Neural crest cell (in vitro differentiated cells): ENCODE measurements around the gene ARL4D. TPM values are rescaled to one million over a fixed set of nuclear protein-coding genes. Genes with fewer than 3 reads are reported as not detected.

Experiments used
- DNase-seq: peaks from one replicate; pipeline ENCODE4 v3.0.0; 2021; ENCODE audit warnings: low read depth, mixed read lengths, low spot score
- H3K27ac Mint-ChIP-seq: one replicate; pipeline ENCODE4 v1.8.0; 2021; ENCODE audit warnings: mild to moderate bottlenecking, mixed read lengths; ENCODE audit not compliant: unreplicated experiment
- H3K27me3 Mint-ChIP-seq: 2 replicates; pipeline ENCODE4 v1.8.0; 2021; ENCODE audit warnings: low read depth, mild to moderate bottlenecking, mixed read lengths
- H3K36me3 Mint-ChIP-seq: 2 replicates; pipeline ENCODE4 v1.8.0; 2021; ENCODE audit warnings: low read depth, mild to moderate bottlenecking, mixed read lengths
- H3K4me1 Mint-ChIP-seq: 2 replicates; pipeline ENCODE4 v1.8.0; 2021; ENCODE audit warnings: mixed read lengths
- H3K4me3 Mint-ChIP-seq: one replicate; pipeline ENCODE4 v1.8.0; 2021; ENCODE audit warnings: mild to moderate bottlenecking, mixed read lengths
- H3K9me3 Mint-ChIP-seq: 2 replicates; pipeline ENCODE4 v1.8.0; 2021; ENCODE audit warnings: mixed read lengths
- total RNA-seq: library from RNA; stranded (reverse); gene quantifications from 2 replicates; pipeline ENCODE4 v1.2.1, GENCODE V29; 2021
- TF ChIP-seq, protein P1 (sequence below): fragments of 200-600 bp; sonication (generic); conservative IDR thresholded peaks from 2 replicates; pipeline ENCODE4 v1.5.0; 2021; ENCODE audit warnings: antibody characterized with exemption, mild to moderate bottlenecking

Gene ARL4D
- total RNA-seq, 1 donor from 2014 or later = 13.8 TPM

GRCh38 chr17:43353393-43353792 is 45.4 kb upstream of the ARL4D start:
- H3K4me3 Mint-ChIP-seq = no peak overlapping the region
- peaks cover 18% of the 10 kb centered on the region for H3K36me3 Mint-ChIP-seq
- H3K27ac Mint-ChIP-seq = no peak overlapping the region
- peaks cover 10% of the 10 kb centered on the region for H3K9me3 Mint-ChIP-seq
- H3K4me1 Mint-ChIP-seq = peaks cover 9% of the 10 kb centered on the region
- DNase-seq = no peak
- no peaks in the 10 kb centered on the region for H3K27me3 Mint-ChIP-seq
- TF ChIP-seq, protein P1, sequence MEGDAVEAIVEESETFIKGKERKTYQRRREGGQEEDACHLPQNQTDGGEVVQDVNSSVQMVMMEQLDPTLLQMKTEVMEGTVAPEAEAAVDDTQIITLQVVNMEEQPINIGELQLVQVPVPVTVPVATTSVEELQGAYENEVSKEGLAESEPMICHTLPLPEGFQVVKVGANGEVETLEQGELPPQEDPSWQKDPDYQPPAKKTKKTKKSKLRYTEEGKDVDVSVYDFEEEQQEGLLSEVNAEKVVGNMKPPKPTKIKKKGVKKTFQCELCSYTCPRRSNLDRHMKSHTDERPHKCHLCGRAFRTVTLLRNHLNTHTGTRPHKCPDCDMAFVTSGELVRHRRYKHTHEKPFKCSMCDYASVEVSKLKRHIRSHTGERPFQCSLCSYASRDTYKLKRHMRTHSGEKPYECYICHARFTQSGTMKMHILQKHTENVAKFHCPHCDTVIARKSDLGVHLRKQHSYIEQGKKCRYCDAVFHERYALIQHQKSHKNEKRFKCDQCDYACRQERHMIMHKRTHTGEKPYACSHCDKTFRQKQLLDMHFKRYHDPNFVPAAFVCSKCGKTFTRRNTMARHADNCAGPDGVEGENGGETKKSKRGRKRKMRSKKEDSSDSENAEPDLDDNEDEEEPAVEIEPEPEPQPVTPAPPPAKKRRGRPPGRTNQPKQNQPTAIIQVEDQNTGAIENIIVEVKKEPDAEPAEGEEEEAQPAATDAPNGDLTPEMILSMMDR = no peak

DNA sequence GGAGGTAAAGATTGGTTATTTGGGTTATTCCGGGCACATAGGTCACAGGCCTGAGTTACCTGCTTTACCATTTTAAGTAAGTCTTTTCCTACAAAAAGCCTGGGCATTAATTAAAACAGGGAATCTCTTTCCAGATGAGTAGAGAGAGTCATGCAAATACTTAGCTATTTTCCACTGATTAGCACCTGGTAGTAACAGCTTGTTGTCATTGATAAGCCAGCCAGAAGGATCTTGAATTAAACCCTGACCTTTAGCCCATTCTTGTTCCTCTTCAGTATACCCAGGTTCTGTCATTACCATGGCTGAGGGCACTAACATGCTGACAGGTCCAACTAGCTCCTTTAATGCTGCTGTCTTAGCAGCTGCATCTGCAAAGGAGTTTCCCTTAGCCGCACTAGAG is 44.4 kb upstream of the ARL4D start:
- Mint-ChIP-seq H3K4me1 (peaks cover 13% of the 10 kb centered on the region), H3K4me3 (no peak overlapping the region), H3K9me3 (peaks cover 5% of the 10 kb centered on the region), H3K27me3 (no peaks in the 10 kb centered on the region), H3K36me3 (peaks cover 18% of the 10 kb centered on the region), H3K27ac (no peak overlapping the region)
- TF ChIP-seq, protein P1 = no peak
- no peak for DNase-seq

- peaks cover 26% of the 10 kb centered on the region for H3K4me1 Mint-ChIP-seq
- H3K27ac Mint-ChIP-seq = no peak overlapping the region
- TF ChIP-seq, protein P1 = no peak
- no peak overlapping the region for H3K4me3 Mint-ChIP-seq
- no peaks in the 10 kb centered on the region for H3K9me3 Mint-ChIP-seq
- peaks cover 10% of the 10 kb centered on the region for H3K27me3 Mint-ChIP-seq
- peaks cover 17% of the 10 kb centered on the region for H3K36me3 Mint-ChIP-seq
- no peak for DNase-seq
Measured at GRCh38 chr17:43356450-43356849, 42.3 kb upstream of the ARL4D start.

DNA sequence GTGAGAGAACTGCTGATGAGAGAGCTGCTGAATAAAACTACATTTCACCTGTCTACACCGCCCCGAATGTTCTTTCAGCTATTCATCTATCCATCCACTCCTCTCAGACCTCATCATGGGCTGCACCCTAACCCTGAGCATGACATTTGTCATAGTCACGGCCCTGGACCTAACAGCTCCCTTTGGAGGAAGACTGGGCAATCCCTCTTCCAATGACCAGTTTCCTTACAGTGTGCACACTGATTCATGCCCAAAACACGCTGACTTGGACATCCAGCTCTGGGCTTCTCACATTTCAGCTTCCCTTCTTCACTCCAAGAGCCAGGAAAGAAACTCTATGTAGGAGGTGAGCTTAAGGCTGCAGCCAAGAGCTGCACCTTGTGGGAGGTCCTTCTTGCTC is 41.8 kb upstream of the ARL4D start:
- DNase-seq = no peak
- H3K4me1 Mint-ChIP-seq = peaks cover 27% of the 10 kb centered on the region
- H3K27me3 Mint-ChIP-seq = peaks cover 11% of the 10 kb centered on the region
- H3K9me3 Mint-ChIP-seq = no peaks in the 10 kb centered on the region
- no peak overlapping the region for H3K4me3 Mint-ChIP-seq
- peaks cover 17% of the 10 kb centered on the region for H3K36me3 Mint-ChIP-seq
- TF ChIP-seq, protein P1 = no peak
- H3K27ac Mint-ChIP-seq = no peak overlapping the region

GRCh38 chr17:43359469-43360110 is 39.2 kb upstream of the ARL4D start:
- peak overlapping the region; percentile 81 for H3K27ac Mint-ChIP-seq
- peaks cover 11% of the 10 kb centered on the region for H3K27me3 Mint-ChIP-seq
- H3K36me3 Mint-ChIP-seq = peaks cover 19% of the 10 kb centered on the region
- H3K9me3 Mint-ChIP-seq = no peaks in the 10 kb centered on the region
- peak overlapping the region; percentile 87 for H3K4me3 Mint-ChIP-seq
- TF ChIP-seq, protein P1 = no peak
- no peak for DNase-seq
- H3K4me1 Mint-ChIP-seq = peaks cover 26% of the 10 kb centered on the region
